ENCODE results near the gene NFATC2. TPM values are rescaled to one million over a fixed set of nuclear protein-coding genes. Genes with fewer than 3 reads are reported as not detected.

The NFATC2 gene
- total and polyA plus RNA-seq, 4 donors, result 2.5 to 4.6 (median 3.0) TPM

GRCh38 chr20:51525241-51526105, 17.0 kb downstream of the NFATC2 start:
- peaks cover 5% of the 10 kb centered on the region for H3K36me3 ChIP-seq (ENCODE audit: control insufficient read depth, insufficient read depth, low read length)
- WGBS (ENCODE audit: insufficient coverage), result 75% methylated on average over 20 of the region's 20 CpGs
- H3K27ac ChIP-seq (ENCODE audit: low read depth, low read length), result no peak overlapping the region
- H3K27me3 ChIP-seq (ENCODE audit: control insufficient read depth, insufficient read depth, low read length), result no peaks in the 10 kb centered on the region
- H3K4me1 ChIP-seq (ENCODE audit: control insufficient read depth, insufficient read depth, low read length), result peaks cover 13% of the 10 kb centered on the region
- H3K9me3 ChIP-seq (ENCODE audit: control insufficient read depth, insufficient read depth, low read length), result no peaks in the 10 kb centered on the region
- no peak for DNase-seq (ENCODE audit: low read depth in 4 of 6, low spot score in 6 of 6)
- no peak overlapping the region for H3K4me3 ChIP-seq (ENCODE audit: low read depth, low read length)

GRCh38 chr20:51523276-51524013, 19.1 kb downstream of the NFATC2 start:
- no peak overlapping the region for H3K4me3 ChIP-seq (ENCODE audit: low read depth, low read length)
- DNase-seq (ENCODE audit: low read depth in 4 of 6, low spot score in 6 of 6), result no peak
- H3K36me3 ChIP-seq (ENCODE audit: control insufficient read depth, insufficient read depth, low read length), result peaks cover 5% of the 10 kb centered on the region
- no peaks in the 10 kb centered on the region for H3K27me3 ChIP-seq (ENCODE audit: control insufficient read depth, insufficient read depth, low read length)
- no peaks in the 10 kb centered on the region for H3K9me3 ChIP-seq (ENCODE audit: control insufficient read depth, insufficient read depth, low read length)
- H3K4me1 ChIP-seq (ENCODE audit: control insufficient read depth, insufficient read depth, low read length), result peaks cover 13% of the 10 kb centered on the region
- H3K27ac ChIP-seq (ENCODE audit: low read depth, low read length), result no peak overlapping the region
- 95% methylated on average over 60 of the region's 64 CpGs for WGBS (ENCODE audit: insufficient coverage)

GRCh38 chr20:51522207-51522606, 20.3 kb downstream of the NFATC2 start:
- Histone ChIP-seq H3K4me1 (ENCODE audit: control insufficient read depth, insufficient read depth, low read length) (peaks cover 11% of the 10 kb centered on the region), H3K27ac (ENCODE audit: low read depth, low read length) (no peak overlapping the region), H3K36me3 (ENCODE audit: control insufficient read depth, insufficient read depth, low read length) (peaks cover 5% of the 10 kb centered on the region), H3K9me3 (ENCODE audit: control insufficient read depth, insufficient read depth, low read length) (no peaks in the 10 kb centered on the region), H3K4me3 (ENCODE audit: low read depth, low read length) (no peak overlapping the region), H3K27me3 (ENCODE audit: control insufficient read depth, insufficient read depth, low read length) (no peaks in the 10 kb centered on the region)
- 77% methylated on average over 7 of the region's 9 CpGs for WGBS (ENCODE audit: insufficient coverage)
- DNase-seq (ENCODE audit: low read depth in 4 of 6, low spot score in 6 of 6), result no peak

GRCh38 chr20:51517839-51518238, 24.7 kb downstream of the NFATC2 start:
- no peaks in the 10 kb centered on the region for H3K4me1 ChIP-seq (ENCODE audit: control insufficient read depth, insufficient read depth, low read length)
- no peak overlapping the region for H3K4me3 ChIP-seq (ENCODE audit: low read depth, low read length)
- no CpG with 5 or more reads among the region's 2 CpGs for WGBS (ENCODE audit: insufficient coverage)
- H3K9me3 ChIP-seq (ENCODE audit: control insufficient read depth, insufficient read depth, low read length), result no peaks in the 10 kb centered on the region
- H3K27ac ChIP-seq (ENCODE audit: low read depth, low read length), result no peak overlapping the region
- no peaks in the 10 kb centered on the region for H3K27me3 ChIP-seq (ENCODE audit: control insufficient read depth, insufficient read depth, low read length)
- no peak for DNase-seq (ENCODE audit: low read depth in 4 of 6, low spot score in 6 of 6)
- H3K36me3 ChIP-seq (ENCODE audit: control insufficient read depth, insufficient read depth, low read length), result no peaks in the 10 kb centered on the region

GRCh38 chr20:51516855-51517254, 25.7 kb downstream of the NFATC2 start:
- no peaks in the 10 kb centered on the region for H3K27me3 ChIP-seq (ENCODE audit: control insufficient read depth, insufficient read depth, low read length)
- DNase-seq (ENCODE audit: low read depth in 4 of 6, low spot score in 6 of 6), result no peak
- WGBS (ENCODE audit: insufficient coverage), result 100% methylated on average over 4 of the region's 7 CpGs
- H3K4me3 ChIP-seq (ENCODE audit: low read depth, low read length), result no peak overlapping the region
- H3K9me3 ChIP-seq (ENCODE audit: control insufficient read depth, insufficient read depth, low read length), result no peaks in the 10 kb centered on the region
- H3K27ac ChIP-seq (ENCODE audit: low read depth, low read length), result no peak overlapping the region
- no peaks in the 10 kb centered on the region for H3K4me1 ChIP-seq (ENCODE audit: control insufficient read depth, insufficient read depth, low read length)
- H3K36me3 ChIP-seq (ENCODE audit: control insufficient read depth, insufficient read depth, low read length), result no peaks in the 10 kb centered on the region

- Histone ChIP-seq H3K27me3 (ENCODE audit: control insufficient read depth, insufficient read depth, low read length) (no peaks in the 10 kb centered on the region), H3K4me3 (ENCODE audit: low read depth, low read length) (no peak overlapping the region), H3K4me1 (ENCODE audit: control insufficient read depth, insufficient read depth, low read length) (no peaks in the 10 kb centered on the region), H3K9me3 (ENCODE audit: control insufficient read depth, insufficient read depth, low read length) (no peaks in the 10 kb centered on the region), H3K27ac (ENCODE audit: low read depth, low read length) (no peak overlapping the region), H3K36me3 (ENCODE audit: control insufficient read depth, insufficient read depth, low read length) (no peaks in the 10 kb centered on the region)
- WGBS (ENCODE audit: insufficient coverage), result 91% methylated on average over 6 of the region's 7 CpGs
- no peak for DNase-seq (ENCODE audit: low read depth in 4 of 6, low spot score in 6 of 6)
These were observed 27.7 kb downstream of the NFATC2 start for GRCh38 chr20:51514836-51515235.

GRCh38 chr20:51514249-51514648, 28.3 kb downstream of the NFATC2 start:
- no peaks in the 10 kb centered on the region for H3K36me3 ChIP-seq (ENCODE audit: control insufficient read depth, insufficient read depth, low read length)
- no peaks in the 10 kb centered on the region for H3K4me1 ChIP-seq (ENCODE audit: control insufficient read depth, insufficient read depth, low read length)
- H3K9me3 ChIP-seq (ENCODE audit: control insufficient read depth, insufficient read depth, low read length), result no peaks in the 10 kb centered on the region
- no peaks in the 10 kb centered on the region for H3K27me3 ChIP-seq (ENCODE audit: control insufficient read depth, insufficient read depth, low read length)
- no peak overlapping the region for H3K27ac ChIP-seq (ENCODE audit: low read depth, low read length)
- 100% methylated on average over 2 of the region's 3 CpGs for WGBS (ENCODE audit: insufficient coverage)
- no peak for DNase-seq (ENCODE audit: low read depth in 4 of 6, low spot score in 6 of 6)
- no peak overlapping the region for H3K4me3 ChIP-seq (ENCODE audit: low read depth, low read length)

- H3K27me3 ChIP-seq (ENCODE audit: control insufficient read depth, insufficient read depth, low read length), result no peaks in the 10 kb centered on the region
- no peak overlapping the region for H3K27ac ChIP-seq (ENCODE audit: low read depth, low read length)
- no peak for DNase-seq (ENCODE audit: low read depth in 4 of 6, low spot score in 6 of 6)
- 92% methylated on average over 4 of the region's 4 CpGs for WGBS (ENCODE audit: insufficient coverage)
- H3K9me3 ChIP-seq (ENCODE audit: control insufficient read depth, insufficient read depth, low read length), result no peaks in the 10 kb centered on the region
- H3K36me3 ChIP-seq (ENCODE audit: control insufficient read depth, insufficient read depth, low read length), result no peaks in the 10 kb centered on the region
- H3K4me1 ChIP-seq (ENCODE audit: control insufficient read depth, insufficient read depth, low read length), result peaks cover 3% of the 10 kb centered on the region
- H3K4me3 ChIP-seq (ENCODE audit: low read depth, low read length), result no peak overlapping the region
These were observed 29.0 kb downstream of the NFATC2 start for GRCh38 chr20:51513545-51513944.

- 50% methylated on average over 2 of the region's 2 CpGs for WGBS (ENCODE audit: insufficient coverage)
These were observed 29.9 kb downstream of the NFATC2 start for GRCh38 chr20:51512645-51513044.

More at GRCh38 chr20:51512645-51513044, 29.9 kb downstream of the NFATC2 start:
- H3K27ac ChIP-seq (ENCODE audit: low read depth, low read length), result no peak overlapping the region
- H3K9me3 ChIP-seq (ENCODE audit: control insufficient read depth, insufficient read depth, low read length), result no peaks in the 10 kb centered on the region
- peaks cover 9% of the 10 kb centered on the region for H3K4me1 ChIP-seq (ENCODE audit: control insufficient read depth, insufficient read depth, low read length)
- H3K4me3 ChIP-seq (ENCODE audit: low read depth, low read length), result no peak overlapping the region
- H3K36me3 ChIP-seq (ENCODE audit: control insufficient read depth, insufficient read depth, low read length), result no peaks in the 10 kb centered on the region
- no peaks in the 10 kb centered on the region for H3K27me3 ChIP-seq (ENCODE audit: control insufficient read depth, insufficient read depth, low read length)
- no peak for DNase-seq (ENCODE audit: low read depth in 4 of 6, low spot score in 6 of 6)
